ENCODE results near the gene CRYL1. TPM values are rescaled to one million over a fixed set of nuclear protein-coding genes. Genes with fewer than 3 reads are reported as not detected.
A peak's percentile ranks its signal among the peaks of the same experiment; 100 is the strongest.

Gene CRYL1
- total and polyA plus RNA-seq, 9 of the 15 experiments (the other 6 are each of a cell fraction or from before 2014, with no cell fraction given) = 1.0 to 6.9 (median 2.4) TPM

DNA sequence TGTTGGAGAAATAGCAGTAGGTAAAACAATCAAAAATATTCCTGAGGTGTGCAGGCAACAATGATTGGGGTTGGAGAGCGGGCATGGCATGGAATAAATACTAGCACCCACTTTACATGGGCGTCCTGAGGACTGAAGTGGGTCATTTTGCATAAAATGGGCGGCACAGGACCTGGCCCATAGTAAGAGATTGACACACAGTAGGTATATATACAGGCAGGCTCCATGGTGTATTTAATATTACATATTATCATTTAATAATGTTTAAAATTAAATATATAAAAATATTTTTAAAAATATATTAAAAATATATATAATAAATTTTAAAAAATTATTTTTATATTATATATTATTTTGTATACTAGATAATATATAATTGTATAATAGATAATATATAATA, 48.3 kb downstream of the CRYL1 start:
- CTCF ChIA-PET (ENCODE audit: low intra/inter-chr PET ratio) = no interaction called here
- Histone ChIP-seq H3K4me1 (replicated peaks in 1 of 2; ENCODE audit: control insufficient read depth in 2 of 2, insufficient read depth in 2 of 2, low read length in 2 of 2) (no peaks in the 10 kb centered on the region; a peak in 1 of 5 replicates), H3K79me2 (ENCODE audit: control insufficient read depth, insufficient read depth, low read length) (no peaks in the 10 kb centered on the region), H4K20me1 (replicated peaks; ENCODE audit: control insufficient read depth, insufficient read depth, low read length) (no peaks in the 10 kb centered on the region), H2AFZ (ENCODE audit: low read depth, low read length) (no peak overlapping the region), H3K4me3 (no peak overlapping the region), H3K27me3 (ENCODE audit: control insufficient read depth in 2 of 2, insufficient read depth in 2 of 2, low read length in 2 of 2) (peaks cover 3 to 19% of the 10 kb centered on the region in 2 experiments; a peak in 3 of 5 replicates), H3K4me2 (ENCODE audit: insufficient read depth, low read length) (no peak overlapping the region), H3K36me3 (ENCODE audit: control insufficient read depth, insufficient read depth, low read length) (no peaks in the 10 kb centered on the region), H3K9me1 (ENCODE audit: control insufficient read depth, insufficient read depth, low read length) (no peaks in the 10 kb centered on the region), H3K27ac (ENCODE audit: extremely low read depth, low read depth, low read length) (no peak overlapping the region), H3K9ac (ENCODE audit: insufficient read depth in 1 of 2, low read depth in 2 of 2, low read length in 2 of 2) (no peak overlapping the region), H3K9me3 (replicated peaks; ENCODE audit: control insufficient read depth, insufficient read depth, low read depth, low read length) (no peaks in the 10 kb centered on the region)
- intact Hi-C loops (cut with micrococcal nuclease) = no loop called here
- FAIRE-seq = no peak
- in situ Hi-C loops (cut with MboI) = no loop called here
- TF ChIP-seq CHD2 (IDR thresholded peaks at IDR 0.05; ENCODE audit: low read depth, low read length) = no peak
- no peak for ATAC-seq
- 45% methylated on average over 3 of the region's 3 CpGs for WGBS (ENCODE audit: insufficient coverage, low coverage, missing lambda C conversion rate)
- no peak for DNase-seq (ENCODE audit: extremely low read depth in 1 of 4, low spot score in 3 of 4)
- no TSS peak for BruUV-seq (replicated peaks)
- POLR2A ChIA-PET = no interaction called here

DNA sequence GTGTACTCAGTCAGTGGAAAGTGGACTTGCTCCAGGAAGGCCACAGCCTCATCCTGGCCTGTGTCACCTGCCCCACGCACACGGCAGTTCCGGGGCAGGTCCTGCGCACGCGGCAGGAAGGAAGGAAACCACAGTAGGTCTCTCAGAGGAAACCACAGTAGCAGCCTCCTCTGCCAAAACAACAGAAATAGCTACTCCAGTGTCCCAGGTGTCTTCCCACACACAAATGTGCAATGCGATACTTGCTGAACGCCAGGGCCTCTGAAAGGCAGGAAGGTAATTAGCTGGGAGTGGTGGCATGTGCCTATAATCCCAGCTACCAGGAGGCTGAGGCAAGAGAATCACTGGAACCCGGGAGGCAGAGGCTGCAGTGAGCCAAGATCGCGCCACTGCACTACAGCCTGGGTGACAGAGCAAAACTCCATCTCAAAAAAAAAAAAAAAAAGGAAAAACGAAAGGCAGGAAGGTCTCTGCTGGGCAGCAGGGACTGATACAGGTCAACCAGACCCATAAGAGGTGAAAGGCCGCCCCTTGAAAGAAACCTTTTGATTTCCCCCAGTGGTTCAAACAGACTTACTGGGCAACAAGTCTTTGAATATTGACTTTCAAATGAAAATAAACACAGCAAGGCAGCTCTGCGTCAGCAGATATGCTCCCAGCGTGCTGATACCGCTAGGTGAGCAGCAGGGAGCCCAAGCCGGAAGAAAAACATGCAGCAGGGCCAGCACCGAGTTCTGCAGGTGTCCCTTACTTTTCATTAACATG, 49.5 kb downstream of the CRYL1 start:
- Histone ChIP-seq H2AFZ (ENCODE audit: low read depth, low read length) (peak overlapping the region; percentile 50; the same call in 1 of the 2 replicates), H3K9me3 (replicated peaks; ENCODE audit: control insufficient read depth, insufficient read depth, low read depth, low read length) (no peaks in the 10 kb centered on the region), H3K79me2 (ENCODE audit: control insufficient read depth, insufficient read depth, low read length) (no peaks in the 10 kb centered on the region), H4K20me1 (replicated peaks; ENCODE audit: control insufficient read depth, insufficient read depth, low read length) (no peaks in the 10 kb centered on the region), H3K4me3 (no peak overlapping the region), H3K27ac (ENCODE audit: extremely low read depth, low read depth, low read length) (no peak overlapping the region), H3K4me1 (replicated peaks in 1 of 2; ENCODE audit: control insufficient read depth in 2 of 2, insufficient read depth in 2 of 2, low read length in 2 of 2) (no peaks in the 10 kb centered on the region; a peak in 1 of 5 replicates), H3K9me1 (ENCODE audit: control insufficient read depth, insufficient read depth, low read length) (no peaks in the 10 kb centered on the region), H3K27me3 (ENCODE audit: control insufficient read depth in 2 of 2, insufficient read depth in 2 of 2, low read length in 2 of 2) (peaks cover 3 to 19% of the 10 kb centered on the region in 2 experiments; a peak in 3 of 5 replicates), H3K4me2 (ENCODE audit: insufficient read depth, low read length) (no peak overlapping the region), H3K36me3 (ENCODE audit: control insufficient read depth, insufficient read depth, low read length) (no peaks in the 10 kb centered on the region), H3K9ac (ENCODE audit: insufficient read depth in 1 of 2, low read depth in 2 of 2, low read length in 2 of 2) (no peak overlapping the region)
- in situ Hi-C loops (cut with MboI) = no loop called here
- no TSS peak for BruUV-seq (replicated peaks)
- TF ChIP-seq, protein P1, sequence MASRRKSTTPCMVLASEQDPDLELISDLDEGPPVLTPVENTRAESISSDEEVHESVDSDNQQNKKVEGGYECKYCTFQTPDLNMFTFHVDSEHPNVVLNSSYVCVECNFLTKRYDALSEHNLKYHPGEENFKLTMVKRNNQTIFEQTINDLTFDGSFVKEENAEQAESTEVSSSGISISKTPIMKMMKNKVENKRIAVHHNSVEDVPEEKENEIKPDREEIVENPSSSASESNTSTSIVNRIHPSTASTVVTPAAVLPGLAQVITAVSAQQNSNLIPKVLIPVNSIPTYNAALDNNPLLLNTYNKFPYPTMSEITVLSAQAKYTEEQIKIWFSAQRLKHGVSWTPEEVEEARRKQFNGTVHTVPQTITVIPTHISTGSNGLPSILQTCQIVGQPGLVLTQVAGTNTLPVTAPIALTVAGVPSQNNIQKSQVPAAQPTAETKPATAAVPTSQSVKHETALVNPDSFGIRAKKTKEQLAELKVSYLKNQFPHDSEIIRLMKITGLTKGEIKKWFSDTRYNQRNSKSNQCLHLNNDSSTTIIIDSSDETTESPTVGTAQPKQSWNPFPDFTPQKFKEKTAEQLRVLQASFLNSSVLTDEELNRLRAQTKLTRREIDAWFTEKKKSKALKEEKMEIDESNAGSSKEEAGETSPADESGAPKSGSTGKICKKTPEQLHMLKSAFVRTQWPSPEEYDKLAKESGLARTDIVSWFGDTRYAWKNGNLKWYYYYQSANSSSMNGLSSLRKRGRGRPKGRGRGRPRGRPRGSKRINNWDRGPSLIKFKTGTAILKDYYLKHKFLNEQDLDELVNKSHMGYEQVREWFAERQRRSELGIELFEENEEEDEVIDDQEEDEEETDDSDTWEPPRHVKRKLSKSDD (conservative IDR thresholded peaks at IDR 0.05; ENCODE audit: low read length) = no peak
- TF ChIP-seq FIP1L1 (IDR thresholded peaks at IDR 0.05; ENCODE audit: low read depth, low read length, poor library complexity, severe bottlenecking) = no peak
- no peak for DNase-seq (ENCODE audit: extremely low read depth in 1 of 4, low spot score in 3 of 4)
- ChIA-PET CTCF (ENCODE audit: low intra/inter-chr PET ratio) (no interaction called here), POLR2A (interaction anchor here (0.6 to 0.7 kb wide), 2 partner anchors 30 to 753 kb away, joined by 4 read pairs; no protein-coding TSS in a partner anchor)
- no peak for FAIRE-seq
- intact Hi-C loops (cut with micrococcal nuclease) = no loop called here
- 21% methylated on average over 14 of the region's 18 CpGs for WGBS (ENCODE audit: insufficient coverage, low coverage, missing lambda C conversion rate)
- ATAC-seq = peak; percentile 44; the same call in 1 of the 3 replicates

All from K562 (cell line).